ENCODE results near the gene SIAH2. TPM values are rescaled to one million over a fixed set of nuclear protein-coding genes. Genes with fewer than 3 reads are reported as not detected.
"Not testable (repeated sequence)": the region's sequence is repeated elsewhere in the genome, so short reads cannot be mapped to it uniquely, and the experiment has no call there.

Gene SIAH2
- 10 to 100 TPM; 19.2 to 21.2 (median 19.9) TPM for polyA plus RNA-seq (ENCODE audit: insufficient read length in 4 of 4)

DNA sequence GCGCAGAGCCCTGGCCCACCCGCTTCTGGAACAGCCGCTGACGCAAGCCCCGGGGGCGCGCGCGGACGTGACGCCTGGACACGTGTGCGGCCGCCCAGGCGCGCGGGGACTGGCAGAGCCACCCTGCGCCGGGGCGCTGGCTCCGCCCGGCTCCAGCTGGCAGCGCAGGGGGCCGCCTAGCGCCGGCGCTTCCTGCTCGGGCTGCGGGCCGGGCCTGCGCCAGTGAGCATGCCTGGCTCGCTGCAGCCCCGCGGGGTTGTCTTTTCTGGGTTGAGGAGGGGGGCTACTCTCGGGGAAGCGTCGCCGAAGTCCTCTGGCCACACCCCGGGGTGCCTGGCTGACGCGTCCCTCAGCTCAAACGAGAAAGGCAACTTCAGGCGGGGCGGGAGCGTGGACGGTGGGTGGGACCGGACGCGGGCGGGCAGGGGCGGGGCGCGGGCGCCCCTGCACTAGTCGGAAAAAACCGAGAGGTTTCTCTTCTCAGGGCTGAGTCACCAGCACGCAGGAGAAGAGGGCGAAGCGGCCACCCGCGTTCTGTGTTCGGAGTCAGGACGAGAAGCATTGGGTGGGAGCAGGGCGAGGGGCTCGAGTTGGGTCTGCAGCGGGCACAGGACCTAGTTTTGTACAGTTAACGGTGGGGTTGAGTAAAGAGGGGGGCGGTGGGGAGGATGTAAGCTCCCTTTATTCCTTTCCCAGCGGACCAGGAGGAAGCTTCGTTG lies at the start of gene SIAH2:
Gene SIAH2, minus strand, starts transcription at position 48 of the 719 bp plus-strand sequence. CDS start 320 bp downstream, outside the sequence.
- peak; percentile 80 to 87 (median 86) for DNase-seq (ENCODE audit: low read depth in 4 of 4, low spot score in 3 of 4)

- DNase-seq (ENCODE audit: low read depth in 4 of 4, low spot score in 3 of 4) = no peak
Observed at GRCh38 chr3:150811984-150812383, 49.0 kb upstream of the SIAH2 start.

GRCh38 chr3:150810641-150811040 lies 47.7 kb upstream of the SIAH2 start:
- DNase-seq (ENCODE audit: low read depth in 4 of 4, low spot score in 3 of 4) = no peak

DNA sequence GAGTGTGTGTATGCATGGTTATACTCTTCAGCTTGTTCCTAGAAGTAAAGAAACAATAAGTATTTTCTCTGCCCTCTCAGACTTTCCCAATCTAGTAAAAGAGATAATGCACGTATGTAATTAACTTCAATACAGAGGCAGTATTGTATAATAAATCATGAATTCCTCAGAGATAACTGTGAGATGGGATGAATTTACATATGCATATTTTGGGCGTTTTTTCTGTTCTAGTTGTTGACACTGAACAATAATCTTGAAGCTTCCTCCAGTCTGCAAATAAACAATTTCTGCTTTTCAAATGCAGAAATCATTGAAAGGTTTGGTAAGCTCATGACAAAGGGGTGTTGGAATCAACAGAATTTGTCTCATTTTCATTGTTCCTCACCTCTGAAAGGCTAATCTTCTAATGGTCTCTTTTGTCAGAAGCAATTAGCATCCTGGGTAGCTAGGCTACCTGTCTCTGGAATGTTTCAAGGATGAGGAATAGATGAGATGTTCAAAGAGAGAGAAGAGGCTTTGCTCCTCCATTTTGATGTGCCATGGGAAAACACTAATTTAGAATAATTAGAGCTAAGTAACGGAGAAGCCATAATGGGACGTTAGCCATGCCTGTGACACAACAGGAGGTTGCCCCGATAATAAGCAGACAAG lies 43.3 kb upstream of the SIAH2 start:
- DNase-seq (ENCODE audit: low read depth in 4 of 4, low spot score in 3 of 4) = no peak

GRCh38 chr3:150805354-150805753 lies 42.4 kb upstream of the SIAH2 start:
- no peak for DNase-seq (ENCODE audit: low read depth in 4 of 4, low spot score in 3 of 4)

- no peak for DNase-seq (ENCODE audit: low read depth in 4 of 4, low spot score in 3 of 4)
Observed at GRCh38 chr3:150803440-150803985, 40.5 kb upstream of the SIAH2 start.

DNA sequence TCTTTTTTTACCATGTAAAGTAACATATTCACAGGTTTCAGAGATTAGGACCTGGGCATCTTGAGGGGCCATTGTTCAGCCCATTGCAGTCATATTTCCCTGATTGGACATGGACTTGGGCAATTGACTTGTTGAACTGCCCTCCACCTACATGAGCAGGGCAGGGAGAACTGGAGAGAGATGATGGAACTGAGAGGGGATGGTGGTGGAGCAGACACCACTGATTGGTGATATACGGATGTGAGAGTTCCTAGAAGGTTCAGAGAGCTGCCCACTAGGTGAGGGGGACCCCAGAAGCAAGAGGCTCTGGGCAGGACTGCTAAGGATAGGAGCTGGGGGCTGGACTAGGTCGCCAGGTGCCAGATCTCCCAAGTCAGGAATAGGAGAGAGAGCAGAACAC lies 37.8 kb upstream of the SIAH2 start:
- DNase-seq (ENCODE audit: low read depth in 4 of 4, low spot score in 3 of 4) = no peak

GRCh38 chr3:150798122-150798618 lies 35.2 kb upstream of the SIAH2 start:
- DNase-seq (ENCODE audit: low read depth in 4 of 4, low spot score in 3 of 4) = peak in 3 of 4 donors; percentile 1 to 16 (median 15)

GRCh38 chr3:150797155-150797554 lies 34.2 kb upstream of the SIAH2 start:
- no peak for DNase-seq (ENCODE audit: low read depth in 4 of 4, low spot score in 3 of 4)

- not testable (repeated sequence) for DNase-seq (ENCODE audit: low read depth in 4 of 4, low spot score in 3 of 4)
Observed at GRCh38 chr3:150796527-150796926, 33.6 kb upstream of the SIAH2 start.

DNA sequence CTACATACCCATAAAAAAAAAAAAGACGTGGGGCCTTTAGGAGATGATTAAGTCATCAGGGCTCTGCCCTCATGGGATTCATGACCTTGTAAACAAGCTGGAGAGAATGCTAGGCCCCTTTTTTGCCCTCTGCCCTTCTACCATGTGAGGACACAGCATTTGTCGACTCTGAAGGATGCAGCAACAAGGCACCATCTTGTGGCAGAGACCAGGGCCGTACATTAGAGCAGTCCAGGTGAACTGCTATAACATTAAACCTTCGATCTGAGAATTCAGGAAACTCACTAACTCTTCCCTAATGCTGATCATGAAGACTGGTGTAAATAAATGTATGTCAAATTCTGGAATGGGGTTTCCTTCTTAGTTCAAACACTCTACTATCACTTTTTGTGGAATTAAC lies 30.7 kb upstream of the SIAH2 start:
- DNase-seq (ENCODE audit: low read depth in 4 of 4, low spot score in 3 of 4) = no peak

DNA sequence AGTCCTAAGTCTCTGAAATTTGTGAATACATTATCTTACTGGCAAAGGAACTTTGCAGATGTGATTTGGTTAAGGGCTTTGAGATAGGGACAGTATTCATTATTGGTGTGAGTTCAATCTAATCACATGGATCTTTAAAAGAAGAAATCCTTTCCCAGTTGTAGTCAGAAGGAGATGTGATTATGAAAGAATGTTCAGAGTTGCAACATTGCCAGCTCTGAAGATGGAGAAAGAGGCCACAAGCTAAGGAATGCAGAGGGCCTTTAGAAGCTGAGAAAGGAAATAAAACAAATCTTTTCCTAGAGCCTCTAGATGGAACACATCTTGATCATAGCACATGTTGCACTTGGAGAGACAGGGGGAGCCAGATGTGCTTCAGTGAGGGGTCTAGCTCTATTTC lies 27.7 kb upstream of the SIAH2 start:
- no peak for DNase-seq (ENCODE audit: low read depth in 4 of 4, low spot score in 3 of 4)

GRCh38 chr3:150789451-150789850 lies 26.5 kb upstream of the SIAH2 start:
- no peak for DNase-seq (ENCODE audit: low read depth in 4 of 4, low spot score in 3 of 4)

- peak; percentile 48 to 62 (median 58) for DNase-seq (ENCODE audit: low read depth in 4 of 4, low spot score in 3 of 4)
Observed at GRCh38 chr3:150787741-150788370, 24.9 kb upstream of the SIAH2 start.

DNA sequence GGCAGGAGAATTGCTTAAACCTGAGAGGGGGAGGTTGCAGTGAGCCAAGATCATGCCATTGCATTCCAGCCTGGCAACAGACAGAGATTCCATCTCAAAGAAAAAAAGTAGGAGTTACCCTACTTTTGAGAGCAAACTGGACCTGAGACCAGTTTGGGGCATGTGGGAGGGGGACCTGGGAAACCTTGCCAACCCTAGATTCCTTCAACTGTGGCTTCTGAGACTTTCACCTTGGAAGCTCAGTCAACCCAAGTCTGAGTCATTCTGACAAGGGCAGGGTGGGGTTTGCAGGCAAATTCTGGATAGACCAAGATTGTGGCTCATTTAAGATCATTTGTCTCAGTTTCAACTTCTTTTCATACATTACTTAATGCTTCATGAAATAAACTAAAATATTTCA lies 23.8 kb upstream of the SIAH2 start:
- no peak for DNase-seq (ENCODE audit: low read depth in 4 of 4, low spot score in 3 of 4)

DNA sequence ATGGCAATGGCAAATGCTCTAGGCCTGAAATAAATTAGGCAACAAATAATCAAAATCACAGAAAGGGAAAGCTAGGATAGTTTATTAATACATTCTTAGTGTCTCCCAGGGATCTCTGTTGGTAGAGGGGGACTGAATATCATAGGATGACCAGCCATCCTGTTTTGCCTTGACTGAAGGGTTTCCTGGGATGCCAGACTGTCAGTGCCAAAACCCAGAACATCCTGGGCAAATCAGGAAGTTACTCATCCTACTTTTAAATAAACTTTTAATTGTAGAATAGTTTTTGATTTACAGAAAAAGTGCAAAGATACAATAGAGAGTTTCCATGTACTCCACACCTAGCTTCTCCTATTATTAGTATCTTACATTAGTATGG lies 21.8 kb upstream of the SIAH2 start:
- no peak for DNase-seq (ENCODE audit: low read depth in 4 of 4, low spot score in 3 of 4)

- DNase-seq (ENCODE audit: low read depth in 4 of 4, low spot score in 3 of 4) = no peak
Observed at GRCh38 chr3:150783920-150784746, 21.2 kb upstream of the SIAH2 start.

DNA sequence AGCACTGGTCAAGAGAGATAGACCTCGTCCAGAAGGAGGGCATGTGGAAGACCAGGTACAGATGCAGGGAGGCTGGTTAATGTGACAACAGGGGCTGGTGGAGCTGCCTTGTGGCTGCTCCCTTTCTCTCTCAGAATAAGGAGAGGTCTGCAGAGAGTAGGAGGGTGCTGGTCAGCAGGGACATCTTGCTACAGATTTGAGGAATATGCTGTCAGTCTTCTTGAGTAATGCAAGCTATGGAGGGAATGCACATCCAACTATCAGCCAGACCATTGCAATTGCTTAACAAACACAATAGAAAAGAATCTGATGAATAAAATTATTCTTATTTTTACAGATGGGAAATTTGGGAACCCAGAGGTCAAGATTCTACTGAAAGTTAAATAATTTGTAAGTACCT lies 20.3 kb upstream of the SIAH2 start:
- DNase-seq (ENCODE audit: low read depth in 4 of 4, low spot score in 3 of 4) = no peak

GRCh38 chr3:150779402-150779858 lies 16.5 kb upstream of the SIAH2 start:
- DNase-seq (ENCODE audit: low read depth in 4 of 4, low spot score in 3 of 4) = no peak

DNA sequence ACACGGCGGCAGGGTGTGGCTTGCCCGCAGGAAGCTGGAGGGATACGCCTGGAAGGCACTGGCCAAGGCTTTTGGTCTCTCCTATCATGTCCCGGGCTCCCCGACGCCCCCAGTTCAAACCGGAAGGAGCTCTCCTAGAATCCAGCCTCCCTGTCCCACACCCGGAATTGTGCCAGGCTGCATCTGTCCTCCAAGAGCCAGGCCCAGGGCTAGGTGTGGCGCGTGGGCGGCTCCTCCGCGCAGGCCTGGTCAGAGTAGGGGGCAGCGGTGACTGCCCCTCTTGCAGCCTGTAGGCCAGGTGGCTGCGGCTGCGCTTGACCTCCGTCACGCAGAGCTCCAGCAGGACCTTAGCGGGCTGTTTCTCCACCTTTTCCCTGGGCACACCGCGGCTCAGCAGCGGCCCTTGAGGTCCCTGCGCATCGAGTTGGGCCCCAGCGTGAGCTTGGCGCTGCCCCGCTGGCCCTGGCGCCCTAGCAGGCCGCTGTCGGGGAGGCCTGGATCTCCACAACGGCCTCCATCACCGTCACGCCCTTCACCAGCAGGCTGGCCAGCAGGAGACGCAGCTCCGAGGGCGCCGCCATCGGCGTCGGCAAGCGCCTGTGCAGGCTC lies 15.9 kb upstream of the SIAH2 start:
- no peak for DNase-seq (ENCODE audit: low read depth in 4 of 4, low spot score in 3 of 4)

Measured in right renal pelvis (tissue), 4 donors.